Fibroblast of lung (primary cell): ENCODE measurements around the gene TACC2.

Experiments
- EZH2 ChIP-seq: IDR thresholded peaks from 2 replicates; pipeline ENCODE4 v1.5.1; 2012; ENCODE audit warnings: low read length, control low read depth, mild to moderate bottlenecking; ENCODE audit errors: missing control alignments
- TF ChIP-seq, protein P1 (sequence below), 2 donors: IDR thresholded peaks in 1 of 2; conservative IDR thresholded peaks in 1 of 2; 1 replicate in 1 of 2; 2 replicates in 1 of 2; pipeline ENCODE4 v1.5.1; 2011 to 2012; ENCODE audit warnings: low read length in 2 of 2, control low read depth in 1 of 2, inconsistent platforms in 1 of 2, low read depth in 1 of 2, mild to moderate bottlenecking in 1 of 2

DNA sequence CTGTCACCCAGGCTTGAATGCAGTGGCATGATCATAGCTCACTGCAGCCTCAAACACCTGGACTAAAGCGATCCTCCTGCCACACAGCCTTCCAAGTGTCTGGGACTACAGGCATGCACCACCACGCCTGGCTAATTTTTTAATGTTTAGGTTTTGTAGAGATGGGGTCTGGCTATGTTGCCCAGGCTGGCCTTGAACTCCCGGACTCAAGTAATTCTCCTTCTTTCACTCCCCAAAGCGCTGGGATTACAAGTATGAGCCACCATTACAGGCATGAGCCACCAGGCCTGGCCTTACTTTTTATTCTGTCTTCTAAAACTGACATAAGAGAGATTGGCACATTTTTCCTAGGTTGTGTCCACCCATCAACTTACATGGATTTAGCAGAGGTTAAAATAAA lies 33.3 kb downstream of the TACC2 start:
- TF ChIP-seq, protein P1, sequence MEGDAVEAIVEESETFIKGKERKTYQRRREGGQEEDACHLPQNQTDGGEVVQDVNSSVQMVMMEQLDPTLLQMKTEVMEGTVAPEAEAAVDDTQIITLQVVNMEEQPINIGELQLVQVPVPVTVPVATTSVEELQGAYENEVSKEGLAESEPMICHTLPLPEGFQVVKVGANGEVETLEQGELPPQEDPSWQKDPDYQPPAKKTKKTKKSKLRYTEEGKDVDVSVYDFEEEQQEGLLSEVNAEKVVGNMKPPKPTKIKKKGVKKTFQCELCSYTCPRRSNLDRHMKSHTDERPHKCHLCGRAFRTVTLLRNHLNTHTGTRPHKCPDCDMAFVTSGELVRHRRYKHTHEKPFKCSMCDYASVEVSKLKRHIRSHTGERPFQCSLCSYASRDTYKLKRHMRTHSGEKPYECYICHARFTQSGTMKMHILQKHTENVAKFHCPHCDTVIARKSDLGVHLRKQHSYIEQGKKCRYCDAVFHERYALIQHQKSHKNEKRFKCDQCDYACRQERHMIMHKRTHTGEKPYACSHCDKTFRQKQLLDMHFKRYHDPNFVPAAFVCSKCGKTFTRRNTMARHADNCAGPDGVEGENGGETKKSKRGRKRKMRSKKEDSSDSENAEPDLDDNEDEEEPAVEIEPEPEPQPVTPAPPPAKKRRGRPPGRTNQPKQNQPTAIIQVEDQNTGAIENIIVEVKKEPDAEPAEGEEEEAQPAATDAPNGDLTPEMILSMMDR (conservative IDR thresholded peaks at IDR 0.05 in 1 of 2, IDR thresholded peaks at IDR 0.05 in 1 of 2; ENCODE audit: low read depth in 1 of 2, low read length in 2 of 2) = no peak
- no peak for TF ChIP-seq EZH2
